Uterus (tissue), 4 donors: ENCODE results near the gene YBEY. TPM values are rescaled to one million over a fixed set of nuclear protein-coding genes. Genes with fewer than 3 reads are reported as not detected.

Experiments
- DNase-seq, 2 donors: peaks; one replicate each; pipeline ENCODE4 v3.0.0-alpha.2; 2019 to 2020
- H3K27ac ChIP-seq, 2 donors: fragments of 200-600 bp; sonication (generic); 1 replicate in 1 of 2; 2 replicates in 1 of 2; pipeline ENCODE4 v1.5.1; 2016 to 2018
- H3K27me3 ChIP-seq, 2 donors: fragments of 200-600 bp; sonication (generic); one replicate each; pipeline ENCODE4 v1.5.1; 2018 to 2019; ENCODE audit warnings: control low read depth in 1 of 2
- H3K36me3 ChIP-seq, 2 donors: fragments of 200-600 bp; sonication (generic); one replicate each; pipeline ENCODE4 v1.5.1; 2019; ENCODE audit warnings: control low read depth in 1 of 2
- H3K4me1 ChIP-seq, 2 donors: fragments of 200-600 bp; sonication (generic); one replicate each; pipeline ENCODE4 v1.5.1; 2018 to 2019; ENCODE audit warnings: control low read depth in 1 of 2
- H3K4me3 ChIP-seq, 2 donors: fragments of 200-600 bp; sonication (generic); 1 replicate in 1 of 2; 2 replicates in 1 of 2; pipeline ENCODE4 v1.5.1; 2018 to 2019; ENCODE audit warnings: mild to moderate bottlenecking in 1 of 2
- H3K9me3 ChIP-seq, 2 donors: fragments of 200-600 bp; sonication (generic); one replicate each; pipeline ENCODE4 v1.5.1; 2019; ENCODE audit warnings: control low read depth in 1 of 2
- CTCF ChIP-seq, 4 experiments: fragments of 200-600 bp in 2 of 4; fragments of 450-650 bp in 2 of 4; sonication (generic) in 2 of 4; IDR thresholded peaks; one replicate each; pipeline ENCODE4 v1.5.1; 2016 to 2019; ENCODE audit warnings: antibody characterized with exemption in 4 of 4, mild to moderate bottlenecking in 2 of 4, moderate library complexity in 1 of 4
- POLR2A ChIP-seq, 2 donors: fragments of 450-650 bp; IDR thresholded peaks; one replicate each; pipeline ENCODE4 v1.6.1; 2016; ENCODE audit warnings: antibody characterized with exemption in 2 of 2, mild to moderate bottlenecking in 1 of 2, moderate library complexity in 1 of 2
- intact Hi-C: fragments of 100-400 bp; cut with DNase I; formaldehyde crosslinking; loops from one replicate; pipeline ENCODE4 v1.15.1; 2023; ENCODE audit warnings: low total_unique reads
- total RNA-seq, 4 donors: library from RNA; depleted of rRNA in 3 of 4; stranded (reverse); fragments of >200 nt in 3 of 4; gene quantifications; one replicate each; pipeline versions ENCODE4 v1.1.0 to v1.2.4, GENCODE V29; 2014 to 2023
- donor health status: DM: yes; HTN: yes; CAD: no.

YBEY gene
- total RNA-seq, 4 donors from 2014 or later = 2.9 to 78.6 (median 13.0) TPM

- DNase-seq = no peak
- TF ChIP-seq CTCF (IDR thresholded peaks at IDR 0.05) = no peak
- no peak for TF ChIP-seq POLR2A (IDR thresholded peaks at IDR 0.05)
- peaks cover 0 to 3% of the 10 kb centered on the region in 2 donors for H3K36me3 ChIP-seq
Observed at GRCh38 chr21:46243960-46244361, 42.2 kb upstream of the YBEY start.

GRCh38 chr21:46244602-46245001 lies 41.5 kb upstream of the YBEY start:
- no peaks in the 10 kb centered on the region for H3K27me3 ChIP-seq
- no peak overlapping the region for H3K4me3 ChIP-seq
- H3K9me3 ChIP-seq = no peaks in the 10 kb centered on the region
- no peaks in the 10 kb centered on the region for H3K4me1 ChIP-seq
- no peak for DNase-seq
- intact Hi-C loops = no loop called here
- H3K36me3 ChIP-seq = peaks cover 0 to 3% of the 10 kb centered on the region in 2 donors
- no peak for TF ChIP-seq POLR2A (IDR thresholded peaks at IDR 0.05)
- TF ChIP-seq CTCF (IDR thresholded peaks at IDR 0.05) = no peak
- no peak overlapping the region for H3K27ac ChIP-seq

More at GRCh38 chr21:46243960-46244361, 42.2 kb upstream of the YBEY start:
- Histone ChIP-seq H3K27me3 (no peaks in the 10 kb centered on the region), H3K4me1 (no peaks in the 10 kb centered on the region), H3K9me3 (no peaks in the 10 kb centered on the region), H3K27ac (no peak overlapping the region), H3K4me3 (no peak overlapping the region)
- intact Hi-C loops = no loop called here

GRCh38 chr21:46245213-46245915 lies 40.8 kb upstream of the YBEY start:
- Histone ChIP-seq H3K27ac (no peak overlapping the region), H3K27me3 (no peaks in the 10 kb centered on the region), H3K4me1 (no peaks in the 10 kb centered on the region), H3K4me3 (no peak overlapping the region), H3K9me3 (no peaks in the 10 kb centered on the region), H3K36me3 (peaks cover 0 to 3% of the 10 kb centered on the region in 2 donors)
- no peak for DNase-seq
- intact Hi-C loops = no loop called here
- no peak for TF ChIP-seq POLR2A (IDR thresholded peaks at IDR 0.05)
- TF ChIP-seq CTCF (IDR thresholded peaks at IDR 0.05) = no peak

GRCh38 chr21:46246345-46246744 lies 39.8 kb upstream of the YBEY start:
- intact Hi-C loops = no loop called here
- Histone ChIP-seq H3K4me1 (no peaks in the 10 kb centered on the region), H3K36me3 (peaks cover 0 to 3% of the 10 kb centered on the region in 2 donors), H3K27ac (no peak overlapping the region), H3K9me3 (no peaks in the 10 kb centered on the region), H3K4me3 (no peak overlapping the region), H3K27me3 (no peaks in the 10 kb centered on the region)
- DNase-seq = no peak
- TF ChIP-seq POLR2A (IDR thresholded peaks at IDR 0.05) = no peak
- no peak for TF ChIP-seq CTCF (IDR thresholded peaks at IDR 0.05)

- Histone ChIP-seq H3K27ac (no peak overlapping the region), H3K4me1 (no peaks in the 10 kb centered on the region), H3K27me3 (no peaks in the 10 kb centered on the region), H3K9me3 (no peaks in the 10 kb centered on the region), H3K4me3 (no peak overlapping the region), H3K36me3 (no peaks in the 10 kb centered on the region)
- DNase-seq = no peak
- intact Hi-C loops = no loop called here
- no peak for TF ChIP-seq POLR2A (IDR thresholded peaks at IDR 0.05)
- TF ChIP-seq CTCF (IDR thresholded peaks at IDR 0.05) = no peak
Observed at GRCh38 chr21:46247699-46248421, 38.3 kb upstream of the YBEY start.
